Panc1 (cell line): ENCODE results near the gene FRMD4A. TPM values are rescaled to one million over a fixed set of nuclear protein-coding genes. Genes with fewer than 3 reads are reported as not detected.

Experiments used
- ATAC-seq: fragments of 200-7000 bp; cut with Tn5 transposase; 2 replicates; pipeline ENCODE4 v1.9.1; 2020; ENCODE audit warnings: mild to moderate bottlenecking, moderate library complexity
- BruUV-seq: library from RNA; stranded (reverse); fragments of 400-500 nt; replicated peaks from 2 replicates; lab custom pipeline; 2021; lab: Mats Ljungman, UMichigan
- CTCF ChIA-PET: fragments of 300-600 bp; sonication (Branson Sonifier 250); formaldehyde crosslinking; loops from one replicate; lab custom pipeline; 2022; ENCODE audit warnings: antibody characterized with exemption; lab: Charles Lee
- POLR2A ChIA-PET: fragments of 300-600 bp; sonication (Branson Sonifier 250); formaldehyde crosslinking; loops from one replicate; lab custom pipeline; 2022; ENCODE audit warnings: antibody characterized with exemption; lab: Charles Lee
- DNase-seq: peaks from one replicate; pipeline ENCODE4 v3.0.0-alpha.2; 2010; ENCODE audit warnings: low read depth, low spot score
- H3K27ac ChIP-seq: 2 replicates; pipeline ENCODE4 v1.5.1; 2011; ENCODE audit warnings: mild to moderate bottlenecking, low read length, inconsistent platforms
- H3K27me3 ChIP-seq: fragments of 200-500 bp; sonication (Bioruptor generic); 2 replicates; pipeline ENCODE4 v1.6.0; 2014; ENCODE audit warnings: low read length, inconsistent platforms; ENCODE audit not compliant: control insufficient read depth, insufficient read depth
- H3K36me3 ChIP-seq: fragments of 200-500 bp; sonication (Bioruptor generic); 2 replicates; pipeline ENCODE4 v1.5.1; 2014; ENCODE audit warnings: inconsistent platforms, mild to moderate bottlenecking, low read length, moderate library complexity; ENCODE audit not compliant: control insufficient read depth, insufficient read depth
- H3K4me1 ChIP-seq: 2 replicates; pipeline ENCODE4 v1.5.1; 2011; ENCODE audit warnings: inconsistent platforms, mild to moderate bottlenecking, low read length, moderate library complexity; ENCODE audit not compliant: control insufficient read depth, insufficient read depth
- H3K4me3 ChIP-seq, 2 experiments: 2 replicates each; pipeline ENCODE4 v1.5.1; 2011 to 2012; ENCODE audit warnings: low read depth in 2 of 2, low read length in 2 of 2, mild to moderate bottlenecking in 2 of 2, inconsistent platforms in 1 of 2, moderate library complexity in 1 of 2
- H3K9me3 ChIP-seq: fragments of 200-500 bp; sonication (Bioruptor generic); 2 replicates; pipeline ENCODE4 v1.5.1; 2014; ENCODE audit warnings: low read depth, mild to moderate bottlenecking, inconsistent platforms, low read length, moderate library complexity; ENCODE audit not compliant: control insufficient read depth, insufficient read depth
- POLR2AphosphoS5 ChIP-seq: IDR thresholded peaks from 2 replicates; pipeline ENCODE4 v1.6.1; 2012; ENCODE audit warnings: mild to moderate bottlenecking, low read depth, low read length, moderate library complexity
- REST ChIP-seq, 2 experiments: IDR thresholded peaks; 2 replicates each; pipeline ENCODE4 v1.6.1; 2011 to 2012; ENCODE audit warnings: low read depth in 2 of 2, control low read depth in 1 of 2, low read length in 1 of 2, mild to moderate bottlenecking in 1 of 2, moderate library complexity in 1 of 2; ENCODE audit not compliant: insufficient read depth in 1 of 2
- SIN3A ChIP-seq: IDR thresholded peaks from 2 replicates; pipeline ENCODE4 v1.6.1; 2012; ENCODE audit warnings: low read depth, mild to moderate bottlenecking, low read length, moderate library complexity, borderline replicate concordance; ENCODE audit not compliant: insufficient read depth
- TCF7L2 ChIP-seq: IDR thresholded peaks from 2 replicates; pipeline ENCODE4 v1.6.1; 2011; ENCODE audit warnings: mild to moderate bottlenecking, low read depth, low read length, inconsistent platforms
- in situ Hi-C: cut with HindIII; loops from 2 replicates; pipeline ENCODE4 v1.10.0; 2016; ENCODE audit warnings: low sequenced_read_pairs, low pct_unique_long_range_greater_than_20kb
- intact Hi-C: fragments of 100-400 bp; cut with micrococcal nuclease; formaldehyde crosslinking; loops from one replicate; pipeline ENCODE4 v1.10.0; 2022; ENCODE audit not compliant: unreplicated experiment
- total RNA-seq: library from RNA; stranded (reverse); gene quantifications from one replicate; pipeline ENCODE4 v1.2.1, GENCODE V29; 2021; ENCODE audit not compliant: unreplicated experiment
- TF ChIP-seq, protein P1 (sequence below): fragments of 450-650 bp; IDR thresholded peaks from 2 replicates; pipeline ENCODE4 v1.5.1; 2017; ENCODE audit warnings: mild to moderate bottlenecking

The FRMD4A gene
- total RNA-seq, 1 experiment from 2014 or later: 7.1 TPM

- DNase-seq (no peak), ATAC-seq (no peak)
- Histone ChIP-seq H3K27ac (no peak overlapping the region), H3K36me3 (no peaks in the 10 kb centered on the region; the same call in 1 of the 2 replicates), H3K4me3 (no peak overlapping the region), H3K9me3 (no peaks in the 10 kb centered on the region), H3K27me3 (no peaks in the 10 kb centered on the region), H3K4me1 (no peaks in the 10 kb centered on the region)
- intact Hi-C loops (no loop called here), in situ Hi-C loops (no loop called here)
- BruUV-seq: no TSS peak
- TF ChIP-seq TCF7L2 (no peak), SIN3A (no peak), REST (IDR thresholded peaks at IDR 0.05; ENCODE audit: insufficient read depth in 1 of 2, low read depth in 2 of 2, low read length in 1 of 2) (no peak), POLR2AphosphoS5 (no peak)
- TF ChIP-seq, protein P1, sequence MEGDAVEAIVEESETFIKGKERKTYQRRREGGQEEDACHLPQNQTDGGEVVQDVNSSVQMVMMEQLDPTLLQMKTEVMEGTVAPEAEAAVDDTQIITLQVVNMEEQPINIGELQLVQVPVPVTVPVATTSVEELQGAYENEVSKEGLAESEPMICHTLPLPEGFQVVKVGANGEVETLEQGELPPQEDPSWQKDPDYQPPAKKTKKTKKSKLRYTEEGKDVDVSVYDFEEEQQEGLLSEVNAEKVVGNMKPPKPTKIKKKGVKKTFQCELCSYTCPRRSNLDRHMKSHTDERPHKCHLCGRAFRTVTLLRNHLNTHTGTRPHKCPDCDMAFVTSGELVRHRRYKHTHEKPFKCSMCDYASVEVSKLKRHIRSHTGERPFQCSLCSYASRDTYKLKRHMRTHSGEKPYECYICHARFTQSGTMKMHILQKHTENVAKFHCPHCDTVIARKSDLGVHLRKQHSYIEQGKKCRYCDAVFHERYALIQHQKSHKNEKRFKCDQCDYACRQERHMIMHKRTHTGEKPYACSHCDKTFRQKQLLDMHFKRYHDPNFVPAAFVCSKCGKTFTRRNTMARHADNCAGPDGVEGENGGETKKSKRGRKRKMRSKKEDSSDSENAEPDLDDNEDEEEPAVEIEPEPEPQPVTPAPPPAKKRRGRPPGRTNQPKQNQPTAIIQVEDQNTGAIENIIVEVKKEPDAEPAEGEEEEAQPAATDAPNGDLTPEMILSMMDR: no peak
- CTCF ChIA-PET: no interaction called here
- POLR2A ChIA-PET: no interaction called here
These were observed 726.2 kb downstream of the FRMD4A start for GRCh38 chr10:13604357-13605040.

GRCh38 chr10:13597909-13598308, 732.8 kb downstream of the FRMD4A start:
- no peak overlapping the region for H3K27ac ChIP-seq
- no peaks in the 10 kb centered on the region; the same call in 1 of the 2 replicates for H3K36me3 ChIP-seq
- no peaks in the 10 kb centered on the region for H3K9me3 ChIP-seq
- DNase-seq (no peak), ATAC-seq (no peak)
- in situ Hi-C loops: no loop called here
- BruUV-seq: no TSS peak
- H3K4me3 ChIP-seq: no peak overlapping the region
- ChIA-PET CTCF (no interaction called here), POLR2A (interaction anchor here (0.6 kb wide), 1 partner anchor 995 kb away, joined by 3 read pairs; no protein-coding TSS in a partner anchor)
- no peaks in the 10 kb centered on the region for H3K4me1 ChIP-seq
- H3K27me3 ChIP-seq: no peaks in the 10 kb centered on the region
- no peak for TF ChIP-seq POLR2AphosphoS5
- no peak for TF ChIP-seq SIN3A
- no peak for TF ChIP-seq REST (IDR thresholded peaks at IDR 0.05; ENCODE audit: insufficient read depth in 1 of 2, low read depth in 2 of 2, low read length in 1 of 2)
- TF ChIP-seq, protein P1: no peak
- TF ChIP-seq TCF7L2: no peak
- intact Hi-C loops: no loop called here
